Mesothelial cell of epicardium (in vitro differentiated cells): ENCODE data around the gene IPO7. TPM values are rescaled to one million over a fixed set of nuclear protein-coding genes. Genes with fewer than 3 reads are reported as not detected.
"Not testable (repeated sequence)": the region's sequence is repeated elsewhere in the genome, so short reads cannot be mapped to it uniquely, and the experiment has no call there.

Source experiments
- DNase-seq, 2 experiments: peaks; one replicate each; pipeline ENCODE4 v3.0.0; 2021; ENCODE audit warnings: low spot score in 2 of 2; ENCODE audit not compliant: unreplicated experiment in 2 of 2
- H3K27ac Mint-ChIP-seq: 2 replicates; pipeline ENCODE4 v1.8.0; 2021; ENCODE audit warnings: mixed read lengths
- H3K27me3 Mint-ChIP-seq: 2 replicates; pipeline ENCODE4 v1.8.0; 2021; ENCODE audit warnings: low read depth, mixed read lengths
- H3K36me3 Mint-ChIP-seq: 2 replicates; pipeline ENCODE4 v1.8.0; 2021; ENCODE audit warnings: mixed read lengths
- H3K4me1 Mint-ChIP-seq: 2 replicates; pipeline ENCODE4 v1.8.0; 2021; ENCODE audit warnings: mixed read lengths
- H3K4me3 Mint-ChIP-seq: 2 replicates; pipeline ENCODE4 v1.8.0; 2021; ENCODE audit warnings: mild to moderate bottlenecking, moderate library complexity, mixed read lengths
- H3K9me3 Mint-ChIP-seq: 2 replicates; pipeline ENCODE4 v1.8.0; 2021; ENCODE audit warnings: mixed read lengths
- total RNA-seq: library from RNA; stranded (reverse); gene quantifications from 3 replicates; pipeline ENCODE4 v1.2.1, GENCODE V29; 2021
- TF ChIP-seq, protein P1 (sequence below): fragments of 200-600 bp; sonication (generic); IDR thresholded peaks from one replicate; pipeline ENCODE4 v1.5.0; 2021; ENCODE audit warnings: antibody characterized with exemption; ENCODE audit not compliant: unreplicated experiment

Gene IPO7
- total RNA-seq, 1 donor from 2014 or later = 123 TPM

DNA sequence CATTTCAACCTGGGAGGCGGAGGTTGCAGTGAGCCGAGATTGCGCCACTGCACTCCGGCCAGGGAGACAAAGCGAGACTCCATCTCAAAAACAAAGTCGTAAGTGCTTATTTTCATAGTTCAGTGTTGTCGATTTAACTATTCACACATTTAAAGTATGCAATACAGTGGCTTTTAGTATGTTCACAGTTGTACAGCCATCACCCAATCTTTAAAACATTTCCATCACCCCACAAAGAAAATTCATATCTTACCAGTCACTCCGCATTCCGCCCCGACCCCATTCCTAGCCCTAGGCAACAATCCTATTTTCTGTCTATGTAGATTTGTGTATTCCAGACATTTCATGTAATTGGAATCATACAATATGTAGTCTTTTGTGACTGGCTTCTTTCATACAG lies 11.9 kb downstream of the IPO7 start:
- Mint-ChIP-seq H3K27me3 (no peaks in the 10 kb centered on the region), H3K27ac (peak overlapping the region; percentile 79), H3K4me3 (no peak overlapping the region), H3K9me3 (no peaks in the 10 kb centered on the region), H3K36me3 (peaks cover 15% of the 10 kb centered on the region), H3K4me1 (peaks cover 22% of the 10 kb centered on the region)
- DNase-seq = no peak
- TF ChIP-seq, protein P1, sequence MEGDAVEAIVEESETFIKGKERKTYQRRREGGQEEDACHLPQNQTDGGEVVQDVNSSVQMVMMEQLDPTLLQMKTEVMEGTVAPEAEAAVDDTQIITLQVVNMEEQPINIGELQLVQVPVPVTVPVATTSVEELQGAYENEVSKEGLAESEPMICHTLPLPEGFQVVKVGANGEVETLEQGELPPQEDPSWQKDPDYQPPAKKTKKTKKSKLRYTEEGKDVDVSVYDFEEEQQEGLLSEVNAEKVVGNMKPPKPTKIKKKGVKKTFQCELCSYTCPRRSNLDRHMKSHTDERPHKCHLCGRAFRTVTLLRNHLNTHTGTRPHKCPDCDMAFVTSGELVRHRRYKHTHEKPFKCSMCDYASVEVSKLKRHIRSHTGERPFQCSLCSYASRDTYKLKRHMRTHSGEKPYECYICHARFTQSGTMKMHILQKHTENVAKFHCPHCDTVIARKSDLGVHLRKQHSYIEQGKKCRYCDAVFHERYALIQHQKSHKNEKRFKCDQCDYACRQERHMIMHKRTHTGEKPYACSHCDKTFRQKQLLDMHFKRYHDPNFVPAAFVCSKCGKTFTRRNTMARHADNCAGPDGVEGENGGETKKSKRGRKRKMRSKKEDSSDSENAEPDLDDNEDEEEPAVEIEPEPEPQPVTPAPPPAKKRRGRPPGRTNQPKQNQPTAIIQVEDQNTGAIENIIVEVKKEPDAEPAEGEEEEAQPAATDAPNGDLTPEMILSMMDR = no peak

DNA sequence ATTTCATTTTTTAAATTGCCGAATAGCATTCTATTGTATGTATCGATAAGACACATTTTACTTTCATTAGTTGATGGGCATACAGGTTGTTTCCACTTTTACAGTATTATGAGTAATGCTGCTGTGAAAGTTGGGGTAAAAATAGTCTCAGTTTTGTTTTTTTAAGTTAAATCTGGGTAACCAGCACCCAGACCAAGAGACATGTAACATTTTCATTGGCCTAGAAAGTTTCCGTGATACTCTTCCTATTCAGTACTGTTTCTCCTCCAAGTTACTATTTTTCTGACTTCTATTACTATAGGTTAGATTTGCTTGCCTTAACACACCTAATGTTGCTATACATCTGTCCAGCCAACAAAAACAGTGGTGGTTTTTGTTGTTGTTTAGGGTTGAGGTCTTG lies 12.3 kb downstream of the IPO7 start:
- Mint-ChIP-seq H3K27ac (peak overlapping the region; percentile 79), H3K27me3 (no peaks in the 10 kb centered on the region), H3K9me3 (no peaks in the 10 kb centered on the region), H3K4me1 (peaks cover 22% of the 10 kb centered on the region), H3K36me3 (peaks cover 15% of the 10 kb centered on the region), H3K4me3 (no peak overlapping the region)
- TF ChIP-seq, protein P1 = no peak
- no peak for DNase-seq

DNA sequence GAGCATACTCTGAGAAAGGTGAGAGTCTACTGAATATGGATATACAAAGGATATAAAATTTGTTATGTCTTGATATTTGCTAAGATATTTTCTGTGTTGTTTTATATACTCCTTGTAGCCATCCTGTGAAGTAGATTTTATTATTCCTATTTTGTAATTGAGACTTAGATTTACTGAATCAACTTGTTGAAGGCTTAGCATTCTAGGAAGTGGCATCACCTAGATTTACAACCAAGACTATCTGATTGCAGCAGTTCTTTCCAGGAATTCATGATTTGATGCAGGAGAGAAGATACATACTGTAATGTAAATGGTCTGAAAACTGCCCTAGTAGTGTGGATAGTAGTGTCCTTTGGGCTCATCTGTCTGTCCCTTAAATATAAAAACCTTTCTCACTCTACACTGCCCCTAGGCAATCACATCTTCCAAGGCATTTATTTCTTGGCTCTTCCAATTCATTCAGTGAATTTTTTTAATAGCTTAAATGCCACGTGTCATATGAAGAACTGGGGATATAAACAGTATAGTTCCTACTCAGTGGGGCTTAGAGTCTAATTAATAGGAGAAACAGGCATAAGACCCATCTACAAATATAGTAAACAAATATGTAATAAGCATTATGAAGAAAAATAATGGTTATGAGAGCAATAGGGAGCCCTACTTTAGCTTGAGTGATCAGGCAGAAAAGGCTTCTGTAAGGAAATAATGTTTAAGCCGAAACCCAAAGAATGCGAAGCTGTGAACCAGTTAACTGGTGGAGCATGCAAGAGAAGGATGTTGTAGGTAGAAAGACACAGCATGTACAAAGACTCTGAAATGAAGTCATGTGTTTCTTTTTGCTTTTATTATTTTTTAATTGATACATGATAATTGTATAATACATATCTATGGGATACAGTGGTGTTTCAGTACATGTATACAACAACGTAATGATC lies 13.6 kb downstream of the IPO7 start:
- H3K27ac Mint-ChIP-seq = peak overlapping the region; percentile 83
- no peak overlapping the region for H3K4me3 Mint-ChIP-seq
- no peaks in the 10 kb centered on the region for H3K9me3 Mint-ChIP-seq
- TF ChIP-seq, protein P1 = no peak
- peaks cover 22% of the 10 kb centered on the region for H3K4me1 Mint-ChIP-seq
- no peak for DNase-seq
- no peaks in the 10 kb centered on the region for H3K27me3 Mint-ChIP-seq
- peaks cover 13% of the 10 kb centered on the region for H3K36me3 Mint-ChIP-seq

DNA sequence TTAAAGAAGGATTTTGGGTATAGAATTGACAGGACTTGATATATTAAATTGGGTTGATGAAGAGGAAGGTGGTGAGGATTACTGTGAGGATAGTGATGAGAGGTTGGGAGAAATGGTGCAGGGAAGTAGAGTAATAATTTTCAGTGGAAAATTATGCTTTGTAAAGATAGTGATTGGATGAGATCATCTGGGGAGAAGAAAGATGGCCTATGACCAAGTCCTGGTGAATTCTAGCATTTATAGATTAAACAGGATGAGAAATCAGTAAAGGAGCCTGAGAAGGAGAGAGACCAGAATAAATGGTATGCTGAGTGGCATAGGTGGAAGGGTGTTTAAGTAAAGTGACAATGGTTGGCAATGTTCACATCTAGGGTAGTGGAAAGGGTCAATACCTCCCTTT lies 15.0 kb downstream of the IPO7 start:
- peaks cover 12% of the 10 kb centered on the region for H3K36me3 Mint-ChIP-seq
- H3K4me1 Mint-ChIP-seq = peaks cover 22% of the 10 kb centered on the region
- TF ChIP-seq, protein P1 = no peak
- no peaks in the 10 kb centered on the region for H3K27me3 Mint-ChIP-seq
- no peak overlapping the region for H3K27ac Mint-ChIP-seq
- no peaks in the 10 kb centered on the region for H3K9me3 Mint-ChIP-seq
- no peak for DNase-seq
- no peak overlapping the region for H3K4me3 Mint-ChIP-seq

DNA sequence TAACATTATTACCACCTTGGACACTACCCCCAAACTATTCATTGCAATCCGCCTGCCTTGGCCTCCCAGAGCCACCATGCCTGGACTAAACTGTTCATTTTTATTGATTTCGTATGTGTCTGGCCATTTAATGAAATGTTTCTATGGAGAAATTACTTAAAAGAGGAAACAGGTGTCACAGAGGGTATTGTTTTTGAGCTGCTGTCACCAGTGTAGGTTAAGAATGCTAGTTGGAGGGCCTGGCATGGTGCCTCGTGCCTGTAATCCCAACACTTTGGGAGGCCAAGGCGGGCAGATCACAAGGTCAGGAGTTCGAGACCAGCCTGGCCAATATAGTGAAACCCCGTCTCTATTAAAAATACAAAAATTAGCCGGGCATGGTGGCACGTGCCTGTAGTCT lies 17.4 kb downstream of the IPO7 start:
- not testable (repeated sequence) for H3K27ac Mint-ChIP-seq, H3K9me3 Mint-ChIP-seq, DNase-seq, H3K27me3 Mint-ChIP-seq, H3K4me3 Mint-ChIP-seq
- H3K36me3 Mint-ChIP-seq = peaks cover 14% of the 10 kb centered on the region
- H3K4me1 Mint-ChIP-seq = peaks cover 14% of the 10 kb centered on the region

DNA sequence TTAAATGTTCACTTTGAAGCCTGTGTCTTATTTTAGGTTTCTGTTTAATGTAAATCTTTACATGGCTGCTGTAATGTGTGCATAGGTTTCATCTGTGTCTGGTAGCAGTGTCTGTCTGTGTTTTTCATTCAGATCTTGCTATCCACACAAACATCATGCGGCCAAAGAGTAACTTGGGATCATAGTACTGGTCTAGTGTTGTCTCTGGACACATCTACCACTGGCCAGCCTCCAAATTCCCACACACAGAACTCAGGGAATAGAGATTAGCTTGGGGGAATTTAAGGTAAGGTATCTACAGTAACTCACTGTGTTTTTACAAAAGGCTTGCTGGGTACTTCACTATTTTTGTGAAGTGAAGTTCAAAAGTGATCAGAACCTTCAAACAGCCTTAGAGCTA lies 44.3 kb downstream of the IPO7 start:
- Mint-ChIP-seq H3K4me1 (no peaks in the 10 kb centered on the region), H3K9me3 (no peaks in the 10 kb centered on the region), H3K27ac (no peak overlapping the region), H3K36me3 (peaks cover 36% of the 10 kb centered on the region), H3K4me3 (no peak overlapping the region), H3K27me3 (no peaks in the 10 kb centered on the region)
- DNase-seq = no peak
- TF ChIP-seq, protein P1 = no peak
